Mesenchymal stem cell (in vitro differentiated cells and primary cell): ENCODE results near the gene TMEM63C.

ENCODE experiments used
- DNase-seq: peaks from one replicate; pipeline ENCODE4 v3.0.0-alpha.2; 2013
- H2AFZ ChIP-seq: one replicate; pipeline ENCODE4 v1.6.1; 2013; ENCODE audit warnings: low read depth, mild to moderate bottlenecking, control low read depth, inconsistent platforms, low read length, moderate library complexity
- H2AK5ac ChIP-seq: 2 replicates; pipeline ENCODE4 v1.6.1; 2013; ENCODE audit warnings: low read length, moderate library complexity, mild to moderate bottlenecking, inconsistent platforms; ENCODE audit not compliant: severe bottlenecking
- H2BK120ac ChIP-seq: one replicate; pipeline ENCODE4 v1.6.1; 2013; ENCODE audit warnings: low read depth, mild to moderate bottlenecking, inconsistent platforms, low read length, moderate library complexity
- H2BK12ac ChIP-seq, 2 experiments: one replicate each; pipeline ENCODE4 v1.6.1; 2013; ENCODE audit warnings: inconsistent platforms in 2 of 2, low read length in 2 of 2, mild to moderate bottlenecking in 2 of 2, moderate library complexity in 2 of 2, control low read depth in 1 of 2
- H2BK15ac ChIP-seq: one replicate; pipeline ENCODE4 v1.6.1; 2013; ENCODE audit warnings: mild to moderate bottlenecking, low read depth, inconsistent platforms; ENCODE audit not compliant: poor library complexity, severe bottlenecking
- H2BK5ac ChIP-seq: 2 replicates; pipeline ENCODE4 v1.6.1; 2013; ENCODE audit warnings: low read depth, mild to moderate bottlenecking, low read length, control low read depth, inconsistent platforms; ENCODE audit not compliant: poor library complexity, severe bottlenecking
- H3K14ac ChIP-seq, 2 experiments: one replicate each; pipeline ENCODE4 v1.6.1; 2013; ENCODE audit warnings: inconsistent platforms in 2 of 2, low read length in 2 of 2, control low read depth in 1 of 2, mild to moderate bottlenecking in 1 of 2, moderate library complexity in 1 of 2
- H3K18ac ChIP-seq, 2 experiments: one replicate each; pipeline ENCODE4 v1.6.1; 2013; ENCODE audit warnings: inconsistent platforms in 2 of 2, low read length in 2 of 2, control low read depth in 1 of 2, low read depth in 1 of 2, mild to moderate bottlenecking in 1 of 2
- H3K23ac ChIP-seq, 2 experiments: one replicate each; pipeline ENCODE4 v1.6.1; 2013; ENCODE audit warnings: inconsistent platforms in 2 of 2, low read length in 2 of 2, mild to moderate bottlenecking in 2 of 2, moderate library complexity in 2 of 2, control low read depth in 1 of 2
- H3K27ac ChIP-seq: 2 replicates; pipeline ENCODE4 v1.5.1; 2013; ENCODE audit warnings: mild to moderate bottlenecking, moderate library complexity, low read length, control low read depth, inconsistent platforms; ENCODE audit not compliant: poor library complexity, severe bottlenecking
- H3K27me3 ChIP-seq, 2 experiments: 2 replicates each; pipeline versions ENCODE4 v1.6.1 to v1.7.0; 2013; ENCODE audit warnings: low read length in 2 of 2, mild to moderate bottlenecking in 2 of 2, moderate library complexity in 2 of 2, control low read depth in 1 of 2, inconsistent platforms in 1 of 2; ENCODE audit not compliant: control insufficient read depth in 1 of 2, insufficient read depth in 1 of 2
- H3K36me3 ChIP-seq, 2 experiments: 2 replicates each; pipeline versions ENCODE4 v1.6.1 to v1.7.0; 2013; ENCODE audit warnings: low read length in 2 of 2, control low read depth in 1 of 2, inconsistent platforms in 1 of 2, low read depth in 1 of 2, mild to moderate bottlenecking in 1 of 2; ENCODE audit not compliant: insufficient read depth in 2 of 2, control insufficient read depth in 1 of 2
- H3K4ac ChIP-seq, 2 experiments: one replicate each; pipeline ENCODE4 v1.6.1; 2013; ENCODE audit warnings: inconsistent platforms in 2 of 2, low read length in 2 of 2, mild to moderate bottlenecking in 2 of 2, moderate library complexity in 2 of 2, control low read depth in 1 of 2, low read depth in 1 of 2
- H3K4me1 ChIP-seq: 2 replicates; pipeline ENCODE4 v1.6.1; 2013; ENCODE audit warnings: low read depth, low read length, control low read depth; ENCODE audit not compliant: control insufficient read depth, insufficient read depth
- H3K4me2 ChIP-seq: 2 replicates; pipeline ENCODE4 v1.6.1; 2013; ENCODE audit warnings: low read length, mild to moderate bottlenecking, inconsistent platforms; ENCODE audit not compliant: poor library complexity, severe bottlenecking
- H3K4me3 ChIP-seq, 2 experiments: 2 replicates each; pipeline versions ENCODE4 v1.5.1 to v1.7.0; 2013; ENCODE audit warnings: low read length in 2 of 2, mild to moderate bottlenecking in 2 of 2, control low read depth in 1 of 2, low read depth in 1 of 2; ENCODE audit not compliant: insufficient read depth in 1 of 2
- H3K79me1 ChIP-seq: replicated peaks from 2 replicates; pipeline ENCODE4 v1.6.1; 2013; ENCODE audit warnings: mild to moderate bottlenecking, control low read depth, low read length, inconsistent platforms; ENCODE audit not compliant: poor library complexity, severe bottlenecking
- H3K9ac ChIP-seq: 2 replicates; pipeline ENCODE4 v1.7.0; 2013; ENCODE audit warnings: mild to moderate bottlenecking, low read length, moderate library complexity
- H3K9me3 ChIP-seq: 2 replicates; pipeline ENCODE4 v1.7.0; 2013; ENCODE audit warnings: mild to moderate bottlenecking, low read length; ENCODE audit not compliant: control insufficient read depth
- H4K8ac ChIP-seq: one replicate; pipeline ENCODE4 v1.6.1; 2013; ENCODE audit warnings: inconsistent platforms, mild to moderate bottlenecking, low read length, moderate library complexity
- H4K91ac ChIP-seq: one replicate; pipeline ENCODE4 v1.6.1; 2013; ENCODE audit warnings: mild to moderate bottlenecking, low read length, inconsistent platforms
- WGBS: methylation state at CpG from one replicate; pipeline ENCODE4 v1.1.7; 2013; ENCODE audit warnings: mixed read lengths; 5-methylcytosine and 5-hydroxymethylcytosine counted together

TMEM63C gene

DNA sequence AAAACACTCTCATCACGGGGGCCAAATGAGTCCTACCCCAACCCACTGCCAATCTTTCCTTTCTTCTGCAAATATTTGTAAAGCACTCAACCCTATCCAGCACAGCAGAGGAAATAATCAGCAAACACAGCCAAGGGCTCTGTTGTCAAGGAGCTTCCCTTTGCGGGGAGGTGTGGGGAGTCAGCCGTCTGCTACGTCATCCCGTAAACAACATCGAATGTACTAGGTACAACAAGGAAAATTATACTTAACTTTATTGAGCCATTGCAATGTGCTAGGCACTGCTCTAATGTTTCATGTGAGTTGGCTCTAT lies 22.8 kb downstream of the TMEM63C start:
- Histone ChIP-seq H2AK5ac (no peak overlapping the region), H2BK12ac (no peak overlapping the region), H3K23ac (no peak overlapping the region), H2AFZ (no peak overlapping the region), H3K9ac (no peak overlapping the region), H2BK5ac (no peak overlapping the region), H3K4ac (no peak overlapping the region), H4K91ac (no peak overlapping the region), H3K4me2 (no peak overlapping the region), H3K18ac (no peak overlapping the region), H3K4me1 (no peaks in the 10 kb centered on the region), H2BK15ac (no peak overlapping the region), H3K4me3 (no peak overlapping the region), H3K27ac (no peak overlapping the region), H3K79me1 (no peaks in the 10 kb centered on the region), H4K8ac (no peak overlapping the region), H3K36me3 (no peaks in the 10 kb centered on the region), H3K27me3 (peaks cover 35 to 70% of the 10 kb centered on the region in 2 experiments), H3K14ac (no peak overlapping the region), H2BK120ac (no peak overlapping the region), H3K9me3 (no peaks in the 10 kb centered on the region)
- WGBS, result 93% methylated on average over 6 of the region's 6 CpGs
- no peak for DNase-seq

DNA sequence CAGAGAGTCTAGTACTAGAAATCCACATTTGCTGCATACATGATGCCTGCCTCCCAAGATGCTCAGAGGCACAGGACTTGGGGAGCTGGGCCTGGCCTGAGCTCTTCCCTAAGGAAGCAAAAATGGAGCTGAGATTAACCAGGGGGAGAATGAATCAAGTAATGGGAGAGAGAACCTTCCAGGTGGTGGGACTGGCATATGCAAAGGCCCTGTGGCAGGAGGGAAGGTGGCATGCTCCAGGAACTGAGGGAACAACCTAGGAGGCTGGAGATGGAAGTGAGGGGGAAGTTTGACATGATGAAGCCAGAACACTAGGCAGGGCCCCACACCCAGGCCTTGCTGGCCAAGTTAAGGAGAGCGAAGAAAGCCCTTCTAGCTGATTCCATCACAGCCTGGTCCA lies 23.3 kb downstream of the TMEM63C start:
- Histone ChIP-seq H2BK12ac (no peak overlapping the region), H3K4me3 (no peak overlapping the region), H4K91ac (no peak overlapping the region), H2BK15ac (no peak overlapping the region), H2AK5ac (no peak overlapping the region), H3K9me3 (no peaks in the 10 kb centered on the region), H3K4ac (no peak overlapping the region), H3K14ac (no peak overlapping the region), H3K4me1 (no peaks in the 10 kb centered on the region), H3K9ac (no peak overlapping the region), H3K27me3 (peaks cover 35 to 68% of the 10 kb centered on the region in 2 experiments), H3K4me2 (no peak overlapping the region), H3K36me3 (no peaks in the 10 kb centered on the region), H2AFZ (no peak overlapping the region), H2BK5ac (no peak overlapping the region), H3K79me1 (no peaks in the 10 kb centered on the region), H3K23ac (no peak overlapping the region), H3K18ac (no peak overlapping the region), H2BK120ac (no peak overlapping the region), H4K8ac (no peak overlapping the region), H3K27ac (no peak overlapping the region)
- no peak for DNase-seq
- WGBS, result 70% methylated on average over 1 of the region's 1 CpG

DNA sequence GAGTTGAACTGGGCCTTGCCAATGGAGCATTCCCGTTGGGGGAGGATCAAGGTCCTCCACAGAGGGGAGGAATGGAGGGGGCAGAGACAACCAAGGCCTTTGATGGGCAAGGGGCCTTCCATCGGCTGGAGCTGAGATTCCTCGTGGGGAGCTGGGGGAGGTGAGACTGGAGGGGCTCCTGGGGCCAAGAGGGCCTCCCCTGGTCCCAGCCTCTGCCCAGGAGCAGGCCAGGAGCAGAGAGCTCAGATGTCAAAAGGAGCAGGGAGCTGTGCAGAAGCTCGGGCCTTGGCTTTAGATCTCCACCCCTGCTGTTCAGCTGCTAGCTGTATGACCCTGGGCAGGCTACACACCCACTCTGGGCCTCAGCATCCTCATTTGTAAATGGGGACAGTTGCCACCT lies 24.0 kb downstream of the TMEM63C start:
- Histone ChIP-seq H2BK5ac (no peak overlapping the region), H4K8ac (no peak overlapping the region), H2BK15ac (no peak overlapping the region), H3K18ac (no peak overlapping the region), H3K23ac (no peak overlapping the region), H3K9me3 (no peaks in the 10 kb centered on the region), H2BK12ac (no peak overlapping the region), H3K14ac (no peak overlapping the region), H3K27ac (no peak overlapping the region), H3K36me3 (no peaks in the 10 kb centered on the region), H4K91ac (no peak overlapping the region), H2AFZ (no peak overlapping the region), H3K4me3 (no peak overlapping the region), H3K4me2 (no peak overlapping the region), H3K4me1 (no peaks in the 10 kb centered on the region), H2AK5ac (no peak overlapping the region), H3K9ac (no peak overlapping the region), H3K27me3 (peaks cover 38 to 61% of the 10 kb centered on the region in 2 experiments), H3K4ac (no peak overlapping the region), H3K79me1 (no peaks in the 10 kb centered on the region), H2BK120ac (no peak overlapping the region)
- DNase-seq, result no peak
- WGBS, result 46% methylated on average over 4 of the region's 4 CpGs

- WGBS, result 67% methylated on average over 2 of the region's 2 CpGs
- Histone ChIP-seq H3K9me3 (no peaks in the 10 kb centered on the region), H3K27ac (no peak overlapping the region), H3K27me3 (peaks cover 42 to 55% of the 10 kb centered on the region in 2 experiments), H2AFZ (no peak overlapping the region), H2BK15ac (no peak overlapping the region), H2BK12ac (no peak overlapping the region), H3K18ac (no peak overlapping the region), H3K4ac (no peak overlapping the region), H3K79me1 (no peaks in the 10 kb centered on the region), H3K23ac (no peak overlapping the region), H3K4me3 (no peak overlapping the region), H3K36me3 (no peaks in the 10 kb centered on the region), H2BK120ac (no peak overlapping the region), H4K8ac (no peak overlapping the region), H3K9ac (no peak overlapping the region), H4K91ac (no peak overlapping the region), H3K4me1 (no peaks in the 10 kb centered on the region), H2AK5ac (no peak overlapping the region), H3K4me2 (no peak overlapping the region), H2BK5ac (no peak overlapping the region), H3K14ac (no peak overlapping the region)
- no peak for DNase-seq
These were observed 24.7 kb downstream of the TMEM63C start for GRCh38 chr14:77206261-77206824.
